ENCODE results near the gene CDC42BPG.

Gene CDC42BPG

GRCh38 chr11:64878223-64878493 lies 33.7 kb upstream of the CDC42BPG start:
- DNase-seq = peak in 1 of 2 donors; percentile 48

GRCh38 chr11:64877390-64878222 lies 33.2 kb upstream of the CDC42BPG start:
- DNase-seq = peak in 1 of 2 donors; percentile 45

- DNase-seq = no peak
These were observed 32.4 kb upstream of the CDC42BPG start for GRCh38 chr11:64876835-64877341.

- no peak for DNase-seq
These were observed 31.8 kb upstream of the CDC42BPG start for GRCh38 chr11:64876229-64876750.

- DNase-seq = no peak
These were observed 31.1 kb upstream of the CDC42BPG start for GRCh38 chr11:64875369-64876228.

GRCh38 chr11:64874308-64875240 lies 30.1 kb upstream of the CDC42BPG start:
- no peak for DNase-seq

- no peak for DNase-seq
These were observed 28.5 kb upstream of the CDC42BPG start for GRCh38 chr11:64872790-64873488.

GRCh38 chr11:64871492-64871891 lies 27.0 kb upstream of the CDC42BPG start:
- DNase-seq = no peak

- no peak for DNase-seq
These were observed 26.5 kb upstream of the CDC42BPG start for GRCh38 chr11:64870893-64871466.

GRCh38 chr11:64870176-64870892 lies 25.9 kb upstream of the CDC42BPG start:
- DNase-seq = no peak

- no peak for DNase-seq
These were observed 25.2 kb upstream of the CDC42BPG start for GRCh38 chr11:64869571-64870175.

GRCh38 chr11:64868904-64869570 lies 24.6 kb upstream of the CDC42BPG start:
- DNase-seq = no peak

GRCh38 chr11:64867748-64868462 lies 23.5 kb upstream of the CDC42BPG start:
- peak in 1 of 2 donors; percentile 42 for DNase-seq

- DNase-seq = no peak
These were observed 21.7 kb upstream of the CDC42BPG start for GRCh38 chr11:64866173-64866491.

- DNase-seq = peak; percentile 51 to 54
These were observed 21.1 kb upstream of the CDC42BPG start for GRCh38 chr11:64865286-64866172.

- DNase-seq = no peak
These were observed 20.2 kb upstream of the CDC42BPG start for GRCh38 chr11:64864473-64865285.

- no peak for DNase-seq
These were observed 19.7 kb upstream of the CDC42BPG start for GRCh38 chr11:64864135-64864472.

Measured in activated CD4-positive, alpha-beta T cell treated with anti-CD3 and anti-CD28 coated beads for 4 hours (primary cell).